ENCODE measurements around the gene TMEM200B. TPM values are rescaled to one million over a fixed set of nuclear protein-coding genes. Genes with fewer than 3 reads are reported as not detected.

The TMEM200B gene
- 1 to 10 TPM in 1 of 2 donors, not detected in 1; 2.6 TPM for total RNA-seq

- H3K9me3 ChIP-seq = no peaks in the 10 kb centered on the region
- DNase-seq = peak in 1 of 4 donors; percentile 20
- TF ChIP-seq POLR2A (IDR thresholded peaks at IDR 0.05) = no peak
- TF ChIP-seq CTCF (IDR thresholded peaks at IDR 0.05) = no peak
- peak within 1 kb of the TSS in 3 of 4 donors; percentile 39 to 59 (median 43) for H3K27ac ChIP-seq
- WGBS, 2 donors = 0% methylated on average over 5 to 33 of the region's 46 CpGs
- no peaks in the 10 kb centered on the region for H3K36me3 ChIP-seq (replicated peaks in 1 of 2; ENCODE audit: insufficient read depth in 1 of 2, low read depth in 2 of 2)
- ATAC-seq = no peak
- intact Hi-C loops (cut with DNase I) = no loop called here
- H3K4me3 ChIP-seq = peak within 1 kb of the TSS in 1 of 2 donors; percentile 17
- H3K4me1 ChIP-seq = peaks cover 35% of the 10 kb centered on the region
- peaks cover 0 to 24% of the 10 kb centered on the region in 2 donors for H3K27me3 ChIP-seq
These were observed at the start of gene TMEM200B for GRCh38 chr1:29123887-29124365. TMEM200B (minus strand) TSS chr1:29123903; CDS start chr1:29121828, 2,075 bp downstream.

GRCh38 chr1:29172415-29172939 is 48.8 kb upstream of the TMEM200B start:
- no peak for ATAC-seq
- TF ChIP-seq CTCF (IDR thresholded peaks at IDR 0.05) (no peak), POLR2A (IDR thresholded peaks at IDR 0.05) (no peak)
- intact Hi-C loops (cut with DNase I) = no loop called here
- no peak for DNase-seq
- Histone ChIP-seq H3K4me1 (peaks cover 50% of the 10 kb centered on the region), H3K27ac (no peak overlapping the region), H3K4me3 (no peak overlapping the region), H3K9me3 (no peaks in the 10 kb centered on the region), H3K27me3 (no peaks in the 10 kb centered on the region), H3K36me3 (replicated peaks in 1 of 2; ENCODE audit: insufficient read depth in 1 of 2, low read depth in 2 of 2) (peaks cover 0 to 3% of the 10 kb centered on the region in 2 donors)
- WGBS, 2 donors = 93 to 95% methylated on average over 7 to 8 of the region's 8 CpGs

GRCh38 chr1:29171521-29171920 is 47.8 kb upstream of the TMEM200B start:
- H3K4me1 ChIP-seq = peaks cover 42% of the 10 kb centered on the region
- H3K27me3 ChIP-seq = no peaks in the 10 kb centered on the region
- H3K27ac ChIP-seq = no peak overlapping the region
- peaks cover 0 to 3% of the 10 kb centered on the region in 2 donors for H3K36me3 ChIP-seq (replicated peaks in 1 of 2; ENCODE audit: insufficient read depth in 1 of 2, low read depth in 2 of 2)
- DNase-seq (no peak), ATAC-seq (no peak)
- H3K9me3 ChIP-seq = no peaks in the 10 kb centered on the region
- no peak for TF ChIP-seq POLR2A (IDR thresholded peaks at IDR 0.05)
- TF ChIP-seq CTCF (IDR thresholded peaks at IDR 0.05) = no peak
- intact Hi-C loops (cut with DNase I) = no loop called here
- 85 to 92% methylated on average over 5 of the region's 5 CpGs for WGBS, 2 donors
- no peak overlapping the region for H3K4me3 ChIP-seq

- Histone ChIP-seq H3K4me3 (no peak overlapping the region), H3K4me1 (peaks cover 40% of the 10 kb centered on the region), H3K9me3 (no peaks in the 10 kb centered on the region), H3K27me3 (no peaks in the 10 kb centered on the region), H3K27ac (no peak overlapping the region), H3K36me3 (replicated peaks in 1 of 2; ENCODE audit: insufficient read depth in 1 of 2, low read depth in 2 of 2) (peaks cover 0 to 3% of the 10 kb centered on the region in 2 donors)
- intact Hi-C loops (cut with DNase I) = no loop called here
- WGBS, 2 donors = 32 to 35% methylated on average over 3 of the region's 3 CpGs
- DNase-seq (no peak), ATAC-seq (no peak)
- TF ChIP-seq POLR2A (IDR thresholded peaks at IDR 0.05) (no peak), CTCF (IDR thresholded peaks at IDR 0.05) (no peak)
These were observed 47.4 kb upstream of the TMEM200B start for GRCh38 chr1:29171089-29171488.

GRCh38 chr1:29169976-29170375 is 46.3 kb upstream of the TMEM200B start:
- Histone ChIP-seq H3K36me3 (replicated peaks in 1 of 2; ENCODE audit: insufficient read depth in 1 of 2, low read depth in 2 of 2) (peaks cover 0 to 4% of the 10 kb centered on the region in 2 donors), H3K9me3 (no peaks in the 10 kb centered on the region), H3K4me1 (peaks cover 37% of the 10 kb centered on the region), H3K27ac (no peak overlapping the region), H3K4me3 (no peak overlapping the region), H3K27me3 (no peaks in the 10 kb centered on the region)
- no peak for TF ChIP-seq POLR2A (IDR thresholded peaks at IDR 0.05)
- no peak for TF ChIP-seq CTCF (IDR thresholded peaks at IDR 0.05)
- intact Hi-C loops (cut with DNase I) = no loop called here
- 65 to 72% methylated on average over 3 of the region's 3 CpGs for WGBS, 2 donors
- DNase-seq (no peak), ATAC-seq (no peak)
